ENCODE data around the gene PCDHGC4. TPM values are rescaled to one million over a fixed set of nuclear protein-coding genes. Genes with fewer than 3 reads are reported as not detected.

The PCDHGC4 gene
- total RNA-seq, 4 donors from 2014 or later, result 0.31 to 20.4 (median 1.7) TPM; not detected in 1

DNA sequence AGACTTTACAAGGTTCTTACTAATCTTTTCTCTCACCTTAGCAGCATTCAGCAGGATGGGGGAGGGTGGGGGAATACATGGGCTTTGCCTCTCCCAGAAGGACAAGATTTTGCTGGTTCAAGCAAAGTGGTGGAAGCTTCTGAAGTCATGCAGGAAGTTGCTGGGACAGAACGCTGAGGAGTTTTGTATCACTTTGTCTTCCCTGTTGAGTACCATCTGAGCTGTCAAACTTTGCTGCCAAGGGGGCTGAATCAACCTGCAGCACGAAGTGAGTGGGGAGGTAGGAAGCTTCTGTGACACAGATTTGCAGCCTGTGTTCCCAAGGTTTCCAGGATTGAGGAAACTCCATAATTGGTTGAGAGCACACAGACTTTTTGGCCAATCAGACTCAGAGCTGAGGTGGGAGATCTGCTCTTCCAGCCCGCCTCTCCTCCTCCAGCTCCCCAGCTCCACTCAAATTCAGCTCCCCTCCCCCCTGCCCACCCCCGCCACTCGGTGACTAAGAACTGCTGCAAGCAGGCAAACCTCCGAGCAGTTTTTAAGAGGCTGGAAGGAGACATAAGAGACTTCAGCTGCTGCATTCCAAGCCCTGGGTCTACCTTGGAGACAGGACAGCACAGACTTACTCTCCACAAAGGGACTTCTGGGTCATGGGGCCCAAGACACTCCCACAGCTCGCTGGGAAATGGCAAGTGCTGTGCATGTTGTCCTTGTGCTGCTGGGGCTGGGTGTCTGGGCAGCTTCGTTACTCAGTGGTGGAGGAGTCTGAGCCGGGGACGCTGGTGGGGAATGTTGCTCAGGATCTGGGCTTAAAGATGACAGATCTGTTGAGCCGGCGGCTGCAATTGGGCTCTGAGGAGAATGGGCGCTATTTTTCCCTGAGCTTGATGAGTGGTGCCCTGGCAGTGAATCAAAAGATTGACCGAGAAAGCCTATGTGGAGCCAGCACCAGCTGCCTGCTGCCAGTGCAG lies 4.0 kb downstream of the PCDHGC4 start, which contains the start of gene PCDHGC5:
Gene PCDHGC5 (plus strand): TSS at position 491 of the 971 bp plus-strand sequence. CDS start 160 bp downstream, at position 651.
- Histone ChIP-seq H3K4me1 (peaks cover 19 to 36% of the 10 kb centered on the region in 2 donors), H3K27ac (no peak within 1 kb of the TSS), H3K36me3 (no peaks in the 10 kb centered on the region), H3K27me3 (no peaks in the 10 kb centered on the region), H3K9me3 (no peaks in the 10 kb centered on the region), H3K4me3 (no peak within 1 kb of the TSS)
- no peak for ATAC-seq
- in situ Hi-C loops (cut with MboI; ENCODE audit: low sequenced_read_pairs in 4 of 4) (no loop called here), intact Hi-C loops (cut with DNase I; ENCODE audit: low total_unique reads) (no loop called here)
- TF ChIP-seq CTCF (IDR thresholded peaks at IDR 0.05 in 4 of 5, conservative IDR thresholded peaks at IDR 0.05 in 1 of 5), result no peak
- TF ChIP-seq POLR2A (IDR thresholded peaks at IDR 0.05), result no peak
- DNase-seq, result no peak

DNA sequence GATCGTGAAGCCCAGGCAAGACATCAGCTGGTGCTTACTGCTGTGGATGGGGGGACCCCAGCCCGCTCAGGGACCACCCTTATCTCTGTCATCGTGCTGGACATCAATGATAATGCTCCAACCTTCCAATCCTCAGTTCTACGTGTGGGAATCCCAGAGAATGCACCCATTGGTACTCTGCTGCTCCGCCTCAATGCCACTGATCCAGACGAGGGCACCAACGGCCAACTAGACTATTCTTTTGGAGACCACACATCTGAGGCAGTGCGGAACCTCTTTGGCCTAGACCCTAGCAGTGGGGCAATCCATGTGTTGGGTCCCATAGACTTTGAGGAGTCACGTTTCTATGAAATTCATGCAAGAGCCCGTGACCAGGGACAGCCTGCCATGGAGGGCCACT lies 5.0 kb downstream of the PCDHGC4 start:
- intact Hi-C loops (cut with DNase I; ENCODE audit: low total_unique reads) (no loop called here), in situ Hi-C loops (cut with MboI; ENCODE audit: low sequenced_read_pairs in 4 of 4) (no loop called here)
- Histone ChIP-seq H3K36me3 (no peaks in the 10 kb centered on the region), H3K4me1 (peaks cover 11 to 33% of the 10 kb centered on the region in 2 donors), H3K9me3 (no peaks in the 10 kb centered on the region), H3K27me3 (no peaks in the 10 kb centered on the region), H3K27ac (no peak overlapping the region), H3K4me3 (no peak overlapping the region)
- no peak for TF ChIP-seq POLR2A (IDR thresholded peaks at IDR 0.05)
- TF ChIP-seq CTCF (IDR thresholded peaks at IDR 0.05 in 4 of 5, conservative IDR thresholded peaks at IDR 0.05 in 1 of 5), result no peak
- ATAC-seq (no peak), DNase-seq (no peak)

DNA sequence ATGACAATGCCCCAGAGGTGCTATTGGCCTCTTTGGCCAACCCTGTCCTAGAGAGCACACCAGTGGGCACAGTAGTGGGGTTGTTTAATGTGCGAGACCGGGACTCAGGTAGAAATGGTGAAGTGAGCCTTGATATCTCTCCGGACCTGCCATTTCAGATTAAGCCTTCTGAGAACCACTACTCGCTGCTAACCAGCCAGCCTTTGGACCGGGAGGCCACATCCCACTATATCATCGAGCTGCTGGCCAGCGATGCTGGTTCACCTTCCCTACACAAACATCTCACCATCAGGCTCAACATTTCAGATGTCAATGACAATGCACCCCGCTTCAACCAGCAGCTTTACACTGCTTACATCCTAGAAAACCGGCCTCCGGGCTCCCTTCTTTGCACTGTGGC lies 5.4 kb downstream of the PCDHGC4 start:
- in situ Hi-C loops (cut with MboI; ENCODE audit: low sequenced_read_pairs in 4 of 4), result no loop called here
- DNase-seq, result no peak
- no peaks in the 10 kb centered on the region for H3K27me3 ChIP-seq
- H3K36me3 ChIP-seq, result no peaks in the 10 kb centered on the region
- no peaks in the 10 kb centered on the region for H3K9me3 ChIP-seq
- no peak for TF ChIP-seq CTCF (IDR thresholded peaks at IDR 0.05 in 4 of 5, conservative IDR thresholded peaks at IDR 0.05 in 1 of 5)
- no peak for TF ChIP-seq POLR2A (IDR thresholded peaks at IDR 0.05)
- peaks cover 9 to 28% of the 10 kb centered on the region in 2 donors for H3K4me1 ChIP-seq
- intact Hi-C loops (cut with DNase I; ENCODE audit: low total_unique reads), result no loop called here
- ATAC-seq, result no peak
- H3K4me3 ChIP-seq, result no peak overlapping the region
- H3K27ac ChIP-seq, result no peak overlapping the region

DNA sequence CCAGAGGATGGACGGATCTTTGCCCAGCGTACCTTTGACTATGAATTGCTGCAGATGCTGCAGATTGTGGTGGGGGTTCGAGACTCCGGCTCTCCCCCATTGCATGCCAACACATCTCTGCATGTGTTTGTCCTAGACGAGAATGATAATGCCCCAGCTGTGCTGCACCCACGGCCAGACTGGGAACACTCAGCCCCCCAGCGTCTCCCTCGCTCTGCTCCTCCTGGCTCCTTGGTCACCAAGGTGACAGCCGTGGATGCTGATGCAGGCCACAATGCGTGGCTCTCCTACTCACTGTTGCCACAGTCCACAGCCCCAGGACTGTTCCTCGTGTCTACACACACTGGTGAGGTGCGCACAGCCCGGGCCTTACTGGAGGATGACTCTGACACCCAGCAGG lies 5.9 kb downstream of the PCDHGC4 start:
- Histone ChIP-seq H3K36me3 (no peaks in the 10 kb centered on the region), H3K4me3 (no peak overlapping the region), H3K27ac (no peak overlapping the region), H3K27me3 (no peaks in the 10 kb centered on the region), H3K4me1 (peaks cover 9 to 25% of the 10 kb centered on the region in 2 donors), H3K9me3 (no peaks in the 10 kb centered on the region)
- no peak for ATAC-seq
- in situ Hi-C loops (cut with MboI; ENCODE audit: low sequenced_read_pairs in 4 of 4) (no loop called here), intact Hi-C loops (cut with DNase I; ENCODE audit: low total_unique reads) (no loop called here)
- DNase-seq, result no peak
- TF ChIP-seq CTCF (IDR thresholded peaks at IDR 0.05 in 4 of 5, conservative IDR thresholded peaks at IDR 0.05 in 1 of 5), result no peak
- no peak for TF ChIP-seq POLR2A (IDR thresholded peaks at IDR 0.05)
